Measurements from ENCODE around the gene WDR19.

GRCh38 chr4:39134683-39135306, 47.5 kb upstream of the WDR19 start:
- TF ChIP-seq CTCF (IDR thresholded peaks at IDR 0.05): no peak
- no peak for TF ChIP-seq POLR2A (IDR thresholded peaks at IDR 0.05)
- no peak for TF ChIP-seq EP300 (IDR thresholded peaks at IDR 0.05)

Data from gastroesophageal sphincter (tissue), 3 donors.